Measurements from ENCODE around the gene GALM. TPM values are rescaled to one million over a fixed set of nuclear protein-coding genes. Genes with fewer than 3 reads are reported as not detected.

GALM gene
- total and polyA plus RNA-seq, 2 of the 13 experiments (the other 11 are each of a cell fraction or from before 2014, with no cell fraction given): 65.5 to 90.0 TPM

DNA sequence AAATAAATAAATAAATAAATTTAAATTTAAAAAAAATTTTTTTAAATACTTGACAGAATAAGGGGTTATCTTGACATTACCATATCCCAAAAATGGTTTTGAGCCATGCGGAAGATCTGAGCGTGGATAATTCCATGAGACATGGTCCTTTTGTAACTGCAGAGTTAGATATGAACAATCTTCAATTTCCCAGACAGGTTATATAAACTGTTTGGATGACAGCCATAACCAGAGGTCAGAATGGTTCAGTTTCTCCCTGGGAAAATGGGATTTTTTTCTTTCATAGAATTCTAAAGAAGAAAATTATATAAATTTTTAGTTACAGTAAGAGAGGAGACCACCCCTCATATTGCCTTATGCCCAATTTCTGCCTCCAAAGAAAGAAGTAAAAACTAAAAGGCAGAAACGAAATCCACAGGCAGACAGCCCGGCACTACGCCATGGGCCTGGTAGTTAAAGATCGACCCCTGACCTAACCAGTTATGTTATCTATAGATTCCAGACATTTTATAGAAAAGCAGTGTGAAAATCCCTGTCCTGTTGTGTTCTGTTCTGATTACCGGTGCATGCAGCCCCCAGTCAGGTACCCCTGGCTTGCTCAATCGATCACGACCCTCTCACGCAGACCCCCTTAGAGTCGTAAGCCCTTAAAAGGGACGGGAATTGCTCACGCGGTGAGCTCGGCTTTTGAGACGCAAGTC is 3.0 kb downstream of the GALM start:
- intact Hi-C loops (cut with micrococcal nuclease; ENCODE audit: unreplicated experiment): loop anchor here (2.0 kb wide), 1 partner anchor 56 kb away; no protein-coding TSS in a partner anchor

More for the DNA sequence above, 3.0 kb downstream of the GALM start:
- no peak overlapping the region; the same call in 1 of the 2 replicates for H3K4me2 ChIP-seq (ENCODE audit: low read depth, low read length)
- POLR2A ChIA-PET: no interaction called here
- H3K27ac ChIP-seq (ENCODE audit: extremely low read length, insufficient read depth, low read length): no peak overlapping the region
- H3K79me2 ChIP-seq (ENCODE audit: insufficient read depth, low read length): peaks cover 73% of the 10 kb centered on the region
- WGBS (ENCODE audit: low lambda C conversion rate): 97% methylated on average over 16 of the region's 16 CpGs
- ATAC-seq (no peak), DNase-seq (ENCODE audit: low spot score) (no peak), FAIRE-seq (no peak)
- peaks cover 67% of the 10 kb centered on the region for H3K4me1 ChIP-seq (ENCODE audit: insufficient read depth, low read length)
- in situ Hi-C loops (cut with HindIII; ENCODE audit: extremely low pct_ligation_motif_present, low pct_unique_long_range_greater_than_20kb): loop anchor here (5.0 kb wide), 1 partner anchor 67 kb away; the partner anchor contains the start of gene HNRNPLL
- H3K4me3 ChIP-seq (replicated peaks in 1 of 3; ENCODE audit: insufficient read depth in 1 of 3, low read depth in 2 of 3, low read length in 3 of 3): no peak overlapping the region
- no peak overlapping the region for H2AFZ ChIP-seq (ENCODE audit: low read length)
- H4K20me1 ChIP-seq (ENCODE audit: insufficient read depth, low read length): no peaks in the 10 kb centered on the region; the same call in 1 of the 2 replicates
- no peak overlapping the region for H3K9ac ChIP-seq (ENCODE audit: insufficient read depth, low read depth, low read length)
- no peak for TF ChIP-seq ZGPAT (CRISPR knock-in tag; IDR thresholded peaks at IDR 0.05)
- no peak for TF ChIP-seq GTF3A (CRISPR knock-in tag; conservative IDR thresholded peaks at IDR 0.05)
- TF ChIP-seq CSRNP2 (CRISPR knock-in tag; conservative IDR thresholded peaks at IDR 0.05; ENCODE audit: low read depth): no peak
- TF ChIP-seq ETS1 (CRISPR knock-in tag; IDR thresholded peaks at IDR 0.05): no peak
- no peak for TF ChIP-seq THAP11 (CRISPR knock-in tag; IDR thresholded peaks at IDR 0.05)
- TF ChIP-seq ZFYVE20 (CRISPR knock-in tag; IDR thresholded peaks at IDR 0.05; ENCODE audit: borderline replicate concordance, low read depth): no peak
- no peak for TF ChIP-seq HDAC6 (IDR thresholded peaks at IDR 0.05; ENCODE audit: low read depth, low read length)
- no peak for TF ChIP-seq SUZ12 (IDR thresholded peaks at IDR 0.05; ENCODE audit: low read depth, low read length)
- no TSS peak for BruUV-seq (replicated peaks)
- CTCF ChIA-PET (ENCODE audit: low intra/inter-chr PET ratio, low total read pairs): no interaction called here
- no peaks in the 10 kb centered on the region for H3K9me3 ChIP-seq (ENCODE audit: low read length)
- H3K36me3 ChIP-seq (replicated peaks in 1 of 2; ENCODE audit: control insufficient read depth in 1 of 2, insufficient read depth in 2 of 2, low read length in 2 of 2): peaks cover 0 to 2% of the 10 kb centered on the region in 2 experiments; a peak in 2 of 5 replicates
- H3K27me3 ChIP-seq (ENCODE audit: control insufficient read depth in 1 of 2, insufficient read depth in 2 of 2, low read length in 2 of 2): no peaks in the 10 kb centered on the region; a peak in 1 of 5 replicates

All from HepG2 (cell line).